Endothelial cell of umbilical vein (primary cell): ENCODE results near the gene NUP214. TPM values are rescaled to one million over a fixed set of nuclear protein-coding genes. Genes with fewer than 3 reads are reported as not detected.
"Not testable (repeated sequence)": the region's sequence is repeated elsewhere in the genome, so short reads cannot be mapped to it uniquely, and the experiment has no call there.

ENCODE experiments used
- BruUV-seq: library from RNA; stranded (reverse); fragments of 400-500 nt; replicated peaks from 2 replicates; lab custom pipeline; 2021; lab: Mats Ljungman, UMichigan
- CTCF ChIA-PET: fragments of 300-600, 350-600 bp; sonication (Branson Sonifier 250); formaldehyde crosslinking; loops from one replicate; lab custom pipeline; 2021; ENCODE audit warnings: antibody characterized with exemption, inconsistent platforms; lab: Charles Lee
- POLR2A ChIA-PET: fragments of 300-600, 350-600 bp; sonication (Branson Sonifier 250); formaldehyde crosslinking; loops from one replicate; lab custom pipeline; 2021; ENCODE audit warnings: antibody characterized with exemption, inconsistent platforms; lab: Charles Lee
- DNase-seq: peaks from one replicate; pipeline ENCODE4 v3.0.0-alpha.2; 2011; ENCODE audit warnings: low read depth, low spot score
- FAIRE-seq: peaks from 2 replicates; lab custom pipeline; 2011; peaks lifted over from hg19 to GRCh38; lab: Jason Lieb, UNC
- H2AFZ ChIP-seq: 2 replicates; pipeline ENCODE4 v1.6.0; 2012; ENCODE audit warnings: low read depth, low read length, control low read depth, inconsistent platforms
- H3K27ac ChIP-seq: 2 replicates; pipeline ENCODE4 v1.5.1; 2011; ENCODE audit warnings: low read depth, mild to moderate bottlenecking, control low read depth, low read length, moderate library complexity; ENCODE audit not compliant: insufficient read depth
- H3K27me3 ChIP-seq, 2 experiments: 2 replicates each; pipeline versions ENCODE4 v1.6.0 to v1.6.1; 2011; ENCODE audit warnings: low read length in 2 of 2, mixed read lengths in 1 of 2; ENCODE audit not compliant: control insufficient read depth in 2 of 2, insufficient read depth in 2 of 2
- H3K36me3 ChIP-seq, 2 experiments: 2 replicates in 1 of 2; 3 replicates in 1 of 2; pipeline ENCODE4 v1.5.1; 2011; ENCODE audit warnings: low read length in 2 of 2, mild to moderate bottlenecking in 1 of 2, moderate library complexity in 1 of 2; ENCODE audit not compliant: control insufficient read depth in 2 of 2, insufficient read depth in 2 of 2; ENCODE audit errors: extremely low read depth in 1 of 2
- H3K4me1 ChIP-seq: 3 replicates; pipeline ENCODE4 v1.5.1; 2011; ENCODE audit warnings: mild to moderate bottlenecking, low read length; ENCODE audit not compliant: control insufficient read depth, insufficient read depth; ENCODE audit errors: extremely low read depth
- H3K4me2 ChIP-seq: 2 replicates; pipeline ENCODE4 v1.6.1; 2011; ENCODE audit warnings: low read length, control low read depth, mixed read lengths; ENCODE audit not compliant: insufficient read depth
- H3K4me3 ChIP-seq, 3 experiments: fragments of 200-600 bp in 1 of 3; sonication (generic), shearing (Covaris generic) in 1 of 3; replicated peaks in 1 of 3; 2 replicates each; pipeline ENCODE4 v1.5.1; 2011 to 2016; ENCODE audit warnings: control low read depth in 3 of 3, low read length in 3 of 3, mild to moderate bottlenecking in 2 of 3, inconsistent platforms in 1 of 3, low read depth in 1 of 3, moderate library complexity in 1 of 3; ENCODE audit not compliant: insufficient read depth in 1 of 3
- H3K79me2 ChIP-seq: 2 replicates; pipeline ENCODE4 v1.6.0; 2012; ENCODE audit warnings: low read length, inconsistent platforms; ENCODE audit not compliant: control insufficient read depth, insufficient read depth
- H3K9ac ChIP-seq: replicated peaks from 2 replicates; pipeline ENCODE3; 2011; ENCODE audit warnings: low read length, control low read depth; ENCODE audit not compliant: insufficient read depth; ENCODE audit errors: extremely low read depth
- H3K9me1 ChIP-seq: replicated peaks from 3 replicates; pipeline ENCODE4 v1.6.0; 2011; ENCODE audit warnings: mild to moderate bottlenecking, low read length; ENCODE audit not compliant: control insufficient read depth, insufficient read depth; ENCODE audit errors: extremely low read depth
- H3K9me3 ChIP-seq: replicated peaks from 2 replicates; pipeline ENCODE4 v1.5.1; 2012; ENCODE audit warnings: low read length, inconsistent platforms; ENCODE audit not compliant: control insufficient read depth, insufficient read depth
- H4K20me1 ChIP-seq: replicated peaks from 2 replicates; pipeline ENCODE3; 2011; ENCODE audit warnings: mild to moderate bottlenecking, low read length; ENCODE audit not compliant: control insufficient read depth, insufficient read depth; ENCODE audit errors: extremely low read depth
- CTCF ChIP-seq, 2 donors: IDR thresholded peaks; 1 replicate in 1 of 2; 2 replicates in 1 of 2; pipeline ENCODE4 v1.5.1; 2011; ENCODE audit warnings: low read length in 2 of 2, mild to moderate bottlenecking in 2 of 2, moderate library complexity in 2 of 2, control low read depth in 1 of 2, inconsistent platforms in 1 of 2, low read depth in 1 of 2; ENCODE audit not compliant: insufficient read depth in 1 of 2; ENCODE audit errors: extremely low read depth in 1 of 2
- EZH2 ChIP-seq: IDR thresholded peaks from 2 replicates; pipeline ENCODE4 v1.6.1; 2012; ENCODE audit warnings: borderline replicate concordance, low read depth, mild to moderate bottlenecking, moderate library complexity, low read length, inconsistent platforms; ENCODE audit not compliant: severe bottlenecking
- FOS ChIP-seq: IDR thresholded peaks from 2 replicates; pipeline ENCODE4 v1.6.1; 2011; ENCODE audit warnings: mild to moderate bottlenecking, low read length, moderate library complexity, borderline replicate concordance; ENCODE audit not compliant: insufficient read depth
- GATA2 ChIP-seq: IDR thresholded peaks from 2 replicates; pipeline ENCODE4 v1.7.0; 2011; ENCODE audit warnings: low read depth, mild to moderate bottlenecking, moderate library complexity, mixed read lengths, low read length; ENCODE audit not compliant: insufficient read length, insufficient read depth
- JUN ChIP-seq: IDR thresholded peaks from 2 replicates; pipeline ENCODE4 v1.6.1; 2011; ENCODE audit warnings: borderline replicate concordance, low read depth; ENCODE audit not compliant: insufficient read length, insufficient read depth
- MAX ChIP-seq: IDR thresholded peaks from 2 replicates; pipeline ENCODE4 v1.6.1; 2011; ENCODE audit not compliant: insufficient read depth, insufficient read length
- MYC ChIP-seq: IDR thresholded peaks from one replicate; pipeline ENCODE4 v1.6.1; 2011; ENCODE audit warnings: mild to moderate bottlenecking, low read depth, low read length
- POLR2A ChIP-seq: IDR thresholded peaks from 2 replicates; pipeline ENCODE4 v1.6.1; 2012; ENCODE audit warnings: low read depth, mild to moderate bottlenecking, control low read depth, low read length
- POLR2AphosphoS5 ChIP-seq: IDR thresholded peaks from 2 replicates; pipeline ENCODE4 v1.6.1; 2012; ENCODE audit warnings: low read depth, mild to moderate bottlenecking, control low read depth, low read length, moderate library complexity; ENCODE audit not compliant: insufficient read depth
- dilution Hi-C: fragments of 300-500 bp; cut with MboI; formaldehyde crosslinking; loops from one replicate; pipeline ENCODE4 v1.15.0; 2019; ENCODE audit warnings: low sequenced_read_pairs; ENCODE audit not compliant: extremely low pct_ligation_motif_present
- intact Hi-C: fragments of 100-400 bp; cut with micrococcal nuclease; formaldehyde crosslinking; loops from one replicate; pipeline ENCODE4 v1.10.0; 2022
- polyA plus RNA-seq, 4 experiments: library from polyadenylated mRNA; depleted of rRNA in 3 of 4; stranded (reverse) in 3 of 4; unstranded in 1 of 4; fragments of >200 nt; gene quantifications; 2 replicates each; pipeline versions ENCODE4 v1.2.1 to v1.2.3, GENCODE V29; 2011 to 2012; ENCODE audit warnings: missing spikeins in 1 of 4
- total RNA-seq: library from RNA; stranded (reverse); gene quantifications from 2 replicates; pipeline ENCODE4 v1.2.3, GENCODE V29; 2021

NUP214 gene
- total and polyA plus RNA-seq, 2 donors (not counting 3 experiments of a cell fraction or from before 2014, with no cell fraction given), result 28.7 to 65.9 TPM

- H3K27me3 ChIP-seq, H3K9me1 ChIP-seq, BruUV-seq, DNase-seq, H3K4me2 ChIP-seq, H4K20me1 ChIP-seq, H3K79me2 ChIP-seq, intact Hi-C loops, H3K4me1 ChIP-seq, POLR2A ChIA-PET, H3K4me3 ChIP-seq, H3K9me3 ChIP-seq, H2AFZ ChIP-seq, H3K27ac ChIP-seq, H3K9ac ChIP-seq, FAIRE-seq, H3K36me3 ChIP-seq, CTCF ChIA-PET, dilution Hi-C loops: not testable (repeated sequence)
These were observed 118.9 kb downstream of the NUP214 start for GRCh38 chr9:131244331-131244730.

GRCh38 chr9:131246618-131247017, 121.2 kb downstream of the NUP214 start:
- Histone ChIP-seq H3K27ac (no peak overlapping the region), H3K9ac (no peak overlapping the region), H3K27me3 (no peaks in the 10 kb centered on the region), H3K79me2 (no peaks in the 10 kb centered on the region), H3K36me3 (no peaks in the 10 kb centered on the region), H2AFZ (no peak overlapping the region), H3K9me3 (no peaks in the 10 kb centered on the region), H3K4me2 (no peak overlapping the region), H3K9me1 (no peaks in the 10 kb centered on the region), H4K20me1 (no peaks in the 10 kb centered on the region), H3K4me3 (no peak overlapping the region), H3K4me1 (no peaks in the 10 kb centered on the region)
- ChIA-PET CTCF (interaction anchor here (1.8 kb wide), 1 partner anchor 10 kb away, joined by 5 read pairs; no protein-coding TSS in a partner anchor), POLR2A (no interaction called here)
- DNase-seq (no peak), FAIRE-seq (no peak)
- BruUV-seq, result no TSS peak
- TF ChIP-seq MAX (no peak), EZH2 (no peak), FOS (no peak), POLR2A (no peak), GATA2 (no peak), JUN (no peak), CTCF (IDR thresholded peaks at IDR 0.05; ENCODE audit: extremely low read depth in 1 of 2, insufficient read depth in 1 of 2, low read depth in 1 of 2, low read length in 2 of 2) (no peak), MYC (no peak), POLR2AphosphoS5 (no peak)
- dilution Hi-C loops (no loop called here), intact Hi-C loops (no loop called here)
